ENCODE results near the gene AEBP1.

Gene AEBP1

DNA sequence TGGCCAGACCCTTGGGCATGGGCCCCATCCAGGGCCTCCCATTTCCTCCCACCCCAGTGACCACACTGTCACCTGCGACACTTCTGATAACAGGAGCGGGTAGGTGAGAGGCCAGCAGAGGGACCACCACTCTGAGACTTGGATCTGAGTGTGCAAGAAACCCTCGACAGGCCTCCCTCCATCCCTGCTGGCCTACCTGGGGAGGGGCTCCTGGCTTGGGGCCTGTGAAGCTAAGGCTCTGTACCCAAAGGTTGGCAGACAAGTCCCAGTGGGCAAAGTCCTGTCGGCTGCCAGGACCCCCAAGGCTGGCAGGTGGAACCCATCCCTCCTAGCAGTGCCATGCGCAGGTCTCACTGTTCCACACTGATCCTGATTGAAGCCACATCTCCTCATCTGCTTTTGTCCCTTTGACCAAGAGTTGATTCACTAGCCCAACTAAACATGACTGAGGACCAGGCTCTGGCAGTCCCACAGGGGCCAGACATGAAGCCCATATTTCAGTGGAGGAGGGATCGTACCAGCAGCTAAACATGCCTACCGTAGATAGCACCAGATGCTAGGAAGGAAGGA lies 37.6 kb upstream of the AEBP1 start:
- Histone ChIP-seq H3K4me1 (peaks cover 23% of the 10 kb centered on the region), H2AFZ (no peak overlapping the region), H3K9me3 (ENCODE audit: control insufficient read depth, low read length) (no peaks in the 10 kb centered on the region), H3K27ac (no peak overlapping the region), H3K4me2 (ENCODE audit: low read length) (no peak overlapping the region), H3K27me3 (ENCODE audit: control insufficient read depth, insufficient read depth, low read length) (no peaks in the 10 kb centered on the region), H3K9ac (no peak overlapping the region), H3K79me2 (no peaks in the 10 kb centered on the region), H3K4me3 (ENCODE audit: low read depth, low read length) (no peak overlapping the region), H3K36me3 (ENCODE audit: control insufficient read depth, insufficient read depth, low read length) (no peaks in the 10 kb centered on the region)
- TF ChIP-seq, protein P1, sequence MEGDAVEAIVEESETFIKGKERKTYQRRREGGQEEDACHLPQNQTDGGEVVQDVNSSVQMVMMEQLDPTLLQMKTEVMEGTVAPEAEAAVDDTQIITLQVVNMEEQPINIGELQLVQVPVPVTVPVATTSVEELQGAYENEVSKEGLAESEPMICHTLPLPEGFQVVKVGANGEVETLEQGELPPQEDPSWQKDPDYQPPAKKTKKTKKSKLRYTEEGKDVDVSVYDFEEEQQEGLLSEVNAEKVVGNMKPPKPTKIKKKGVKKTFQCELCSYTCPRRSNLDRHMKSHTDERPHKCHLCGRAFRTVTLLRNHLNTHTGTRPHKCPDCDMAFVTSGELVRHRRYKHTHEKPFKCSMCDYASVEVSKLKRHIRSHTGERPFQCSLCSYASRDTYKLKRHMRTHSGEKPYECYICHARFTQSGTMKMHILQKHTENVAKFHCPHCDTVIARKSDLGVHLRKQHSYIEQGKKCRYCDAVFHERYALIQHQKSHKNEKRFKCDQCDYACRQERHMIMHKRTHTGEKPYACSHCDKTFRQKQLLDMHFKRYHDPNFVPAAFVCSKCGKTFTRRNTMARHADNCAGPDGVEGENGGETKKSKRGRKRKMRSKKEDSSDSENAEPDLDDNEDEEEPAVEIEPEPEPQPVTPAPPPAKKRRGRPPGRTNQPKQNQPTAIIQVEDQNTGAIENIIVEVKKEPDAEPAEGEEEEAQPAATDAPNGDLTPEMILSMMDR (IDR thresholded peaks at IDR 0.05) = no peak

DNA sequence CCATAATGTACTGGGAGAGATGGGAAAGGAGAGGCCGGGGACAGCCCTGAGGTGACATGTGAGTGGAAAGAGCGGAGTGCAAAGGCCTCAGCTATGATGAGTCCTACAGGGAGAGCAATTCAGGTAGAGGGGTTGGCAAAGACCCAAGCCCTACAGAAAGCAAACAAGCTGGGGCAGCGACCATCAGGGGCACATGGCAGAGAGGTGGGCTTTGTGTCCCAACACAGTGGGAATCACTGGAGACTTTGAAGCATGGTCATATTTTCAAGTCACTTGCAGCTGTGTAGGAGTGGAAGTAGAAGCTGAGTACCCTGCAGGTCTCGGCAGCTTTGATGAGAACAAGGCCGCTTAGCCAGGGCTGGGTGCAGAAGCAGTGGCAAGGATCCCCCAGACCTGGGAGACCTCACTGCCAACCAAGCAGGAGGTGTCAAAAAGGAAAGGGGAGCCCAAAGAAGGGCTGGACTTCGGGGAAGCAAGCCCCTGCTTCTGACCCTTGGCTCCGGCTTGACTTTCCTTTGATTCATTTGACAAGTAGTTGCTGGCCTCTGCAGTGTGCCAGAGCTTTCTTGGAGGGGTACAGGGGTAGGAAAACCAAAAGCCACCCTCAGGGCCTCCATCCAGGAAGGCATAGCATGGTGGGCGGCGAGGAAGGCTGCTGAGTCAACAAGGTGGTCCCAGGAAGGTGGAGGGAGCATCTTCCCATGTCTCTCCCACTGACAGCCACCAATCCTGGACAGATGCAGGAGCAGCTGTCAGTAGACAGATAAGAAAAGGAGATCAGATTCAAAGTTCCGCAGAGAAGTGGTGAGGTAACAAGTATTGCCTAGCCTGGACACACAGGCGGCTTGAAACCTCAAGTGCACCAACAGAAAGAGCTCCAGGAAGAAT lies 36.8 kb upstream of the AEBP1 start:
- Histone ChIP-seq H3K4me1 (peaks cover 23% of the 10 kb centered on the region), H3K4me2 (ENCODE audit: low read length) (no peak overlapping the region), H3K79me2 (no peaks in the 10 kb centered on the region), H3K27ac (no peak overlapping the region), H3K27me3 (ENCODE audit: control insufficient read depth, insufficient read depth, low read length) (no peaks in the 10 kb centered on the region), H3K9ac (no peak overlapping the region), H3K36me3 (ENCODE audit: control insufficient read depth, insufficient read depth, low read length) (no peaks in the 10 kb centered on the region), H2AFZ (no peak overlapping the region), H3K4me3 (ENCODE audit: low read depth, low read length) (no peak overlapping the region), H3K9me3 (ENCODE audit: control insufficient read depth, low read length) (no peaks in the 10 kb centered on the region)
- TF ChIP-seq, protein P1 (IDR thresholded peaks at IDR 0.05) = no peak

DNA sequence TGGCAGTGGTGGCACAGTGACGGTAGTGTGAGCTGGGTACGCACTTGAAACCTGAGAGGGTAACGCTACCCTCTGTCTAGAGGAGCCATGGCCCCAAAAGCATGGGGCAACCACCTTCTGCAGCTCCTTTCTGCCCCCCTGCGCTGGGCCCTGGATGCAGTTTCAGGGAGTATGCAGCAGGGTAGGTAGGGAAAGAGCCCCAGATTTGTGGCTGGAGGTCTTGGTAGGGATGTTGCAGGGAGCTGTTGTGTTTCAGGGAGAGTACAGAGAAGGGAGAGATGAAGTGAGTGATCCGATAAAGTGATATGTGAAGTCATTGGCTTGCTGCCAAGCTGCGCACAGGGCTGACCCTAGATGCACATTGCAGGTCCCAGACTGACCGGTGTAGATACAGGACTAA lies 36.1 kb upstream of the AEBP1 start:
- TF ChIP-seq, protein P1 (IDR thresholded peaks at IDR 0.05) = no peak

DNA sequence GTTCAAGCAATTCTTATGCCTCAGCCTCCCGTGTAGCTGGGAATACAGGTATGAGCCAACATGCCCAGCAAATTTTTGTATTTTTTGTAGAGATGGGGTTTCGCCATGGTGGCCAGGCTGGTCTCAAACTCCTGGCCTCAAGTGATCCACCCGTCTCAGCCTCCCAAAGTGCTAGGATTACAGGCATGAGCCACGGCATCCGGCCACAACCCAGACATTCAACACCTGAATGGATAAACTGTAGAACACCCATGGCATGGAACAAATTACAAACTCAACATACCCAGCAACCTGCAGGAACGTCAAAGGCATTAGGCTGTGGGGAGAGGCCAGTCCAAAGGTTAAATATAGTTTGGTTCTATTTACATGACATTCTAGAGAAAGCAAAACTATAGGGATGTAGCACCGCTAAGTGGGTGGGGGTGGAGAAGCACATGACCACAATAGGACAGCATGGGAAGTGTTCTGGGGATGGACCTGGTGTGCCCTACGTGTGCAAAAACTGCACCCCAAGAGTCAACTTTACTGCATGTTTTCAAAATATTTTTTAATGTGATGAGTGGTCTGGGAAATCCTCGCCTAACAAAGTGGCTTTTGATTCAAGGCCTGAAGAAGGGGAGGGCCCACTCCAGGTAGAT lies 32.3 kb upstream of the AEBP1 start:
- no peak overlapping the region for H2AFZ ChIP-seq
- H3K4me2 ChIP-seq (ENCODE audit: low read length) = no peak overlapping the region
- peaks cover 7% of the 10 kb centered on the region for H3K4me1 ChIP-seq
- H3K27ac ChIP-seq = no peak overlapping the region
- no peak overlapping the region for H3K4me3 ChIP-seq (ENCODE audit: low read depth, low read length)
- no peaks in the 10 kb centered on the region for H3K9me3 ChIP-seq (ENCODE audit: control insufficient read depth, low read length)
- H3K36me3 ChIP-seq (ENCODE audit: control insufficient read depth, insufficient read depth, low read length) = no peaks in the 10 kb centered on the region
- no peaks in the 10 kb centered on the region for H3K27me3 ChIP-seq (ENCODE audit: control insufficient read depth, insufficient read depth, low read length)
- H3K9ac ChIP-seq = no peak overlapping the region
- no peaks in the 10 kb centered on the region for H3K79me2 ChIP-seq
- TF ChIP-seq, protein P1 (IDR thresholded peaks at IDR 0.05) = no peak

More for the DNA sequence above, 36.1 kb upstream of the AEBP1 start:
- Histone ChIP-seq H3K4me1 (peaks cover 23% of the 10 kb centered on the region), H2AFZ (no peak overlapping the region), H3K27ac (no peak overlapping the region), H3K9me3 (ENCODE audit: control insufficient read depth, low read length) (no peaks in the 10 kb centered on the region), H3K4me3 (ENCODE audit: low read depth, low read length) (no peak overlapping the region), H3K79me2 (no peaks in the 10 kb centered on the region), H3K4me2 (ENCODE audit: low read length) (no peak overlapping the region), H3K27me3 (ENCODE audit: control insufficient read depth, insufficient read depth, low read length) (no peaks in the 10 kb centered on the region), H3K36me3 (ENCODE audit: control insufficient read depth, insufficient read depth, low read length) (no peaks in the 10 kb centered on the region), H3K9ac (no peak overlapping the region)

Measured in parathyroid adenoma (tissue), 2 donors.